ENCODE results near the gene PRKCQ.

- TF ChIP-seq CTCF (IDR thresholded peaks at IDR 0.05) = no peak
- TF ChIP-seq POLR2A (IDR thresholded peaks at IDR 0.05) = no peak
These were observed 189.7 kb downstream of the PRKCQ start for GRCh38 chr10:6390213-6390845.

Data from Peyer's patch (tissue), 4 donors.